ENCODE data around the gene PDAP1. TPM values are rescaled to one million over a fixed set of nuclear protein-coding genes. Genes with fewer than 3 reads are reported as not detected.

Gene PDAP1
- total RNA-seq, 1 experiment from 2014 or later, result 200 TPM

GRCh38 chr7:99420986-99421385 is 12.6 kb upstream of the PDAP1 start:
- Histone ChIP-seq H2AFZ (ENCODE audit: low read depth, low read length, poor library complexity, severe bottlenecking) (no peak overlapping the region), H4K20me1 (ENCODE audit: insufficient read depth) (no peaks in the 10 kb centered on the region), H3K27me3 (ENCODE audit: insufficient read depth, low read length) (no peaks in the 10 kb centered on the region), H3K27ac (ENCODE audit: low read depth, low read length) (no peak overlapping the region), H3K9ac (ENCODE audit: low read length) (no peak overlapping the region), H3K4me3 (replicated peaks in 1 of 2; ENCODE audit: low read depth in 1 of 2, low read length in 2 of 2) (no peak overlapping the region), H3K4me2 (ENCODE audit: low read length) (no peak overlapping the region), H3K79me2 (ENCODE audit: insufficient read depth, low read length) (peaks cover 16% of the 10 kb centered on the region; the same call in 1 of the 2 replicates), H3K9me3 (ENCODE audit: control insufficient read depth in 1 of 2, insufficient read depth in 1 of 2, low read depth in 1 of 2, low read length in 2 of 2) (no peaks in the 10 kb centered on the region), H3K4me1 (ENCODE audit: control insufficient read depth in 1 of 2, insufficient read depth in 2 of 2, low read length in 2 of 2) (no peaks in the 10 kb centered on the region), H3K9me2 (ENCODE audit: insufficient read depth) (no peaks in the 10 kb centered on the region), H3K36me3 (ENCODE audit: control insufficient read depth in 1 of 2, insufficient read depth in 2 of 2, low read length in 2 of 2) (peaks cover 34 to 55% of the 10 kb centered on the region in 2 experiments)
- no peak for ATAC-seq
- ChIA-PET POLR2A (no interaction called here), RAD21 (ENCODE audit: low non-redundant PET in 1 of 2, low total read pairs in 2 of 2, uncharacterized antibody in 2 of 2, unreplicated experiment in 2 of 2) (no interaction called here), CTCF (no interaction called here)
- TF ChIP-seq CBX3 (IDR thresholded peaks at IDR 0.05; ENCODE audit: low read depth), result no peak
- no peak for TF ChIP-seq CEBPB (IDR thresholded peaks at IDR 0.05; ENCODE audit: low read depth)
- TF ChIP-seq RAD21 (IDR thresholded peaks at IDR 0.05; ENCODE audit: low read depth), result no peak
- TF ChIP-seq ATF3 (IDR thresholded peaks at IDR 0.05), result no peak
- no peak for TF ChIP-seq EGR1 (IDR thresholded peaks at IDR 0.05; ENCODE audit: low read depth)
- TF ChIP-seq ZFX (IDR thresholded peaks at IDR 0.05), result no peak
- TF ChIP-seq JUND (IDR thresholded peaks at IDR 0.05), result no peak
- TF ChIP-seq SRF (IDR thresholded peaks at IDR 0.05; ENCODE audit: low read depth), result no peak
- TF ChIP-seq TCF7L2 (IDR thresholded peaks at IDR 0.05; ENCODE audit: borderline replicate concordance, extremely low read depth, insufficient read depth, insufficient read length), result no peak
- TF ChIP-seq POLR2A (IDR thresholded peaks at IDR 0.05; ENCODE audit: borderline replicate concordance, extremely low read depth, insufficient read depth, insufficient read length), result no peak
- TF ChIP-seq SIN3A (IDR thresholded peaks at IDR 0.05; ENCODE audit: low read depth), result no peak
- TF ChIP-seq ZBTB33 (IDR thresholded peaks at IDR 0.05; ENCODE audit: extremely low read depth, insufficient replicate concordance, low read length), result no peak
- no peak for TF ChIP-seq SP1 (IDR thresholded peaks at IDR 0.05; ENCODE audit: low read depth)
- no peak for TF ChIP-seq CTCF (IDR thresholded peaks at IDR 0.05 in 2 of 3, conservative IDR thresholded peaks at IDR 0.05 in 1 of 3; ENCODE audit: borderline replicate concordance in 1 of 3, insufficient read depth in 1 of 3, low read depth in 2 of 3, low read length in 2 of 3)
- DNase-seq (ENCODE audit: low read depth, low spot score), result no peak
- BruUV-seq (replicated peaks), result no TSS peak
- intact Hi-C loops (cut with micrococcal nuclease), result no loop called here
